K562 (cell line): ENCODE results near the gene KXD1. TPM values are rescaled to one million over a fixed set of nuclear protein-coding genes. Genes with fewer than 3 reads are reported as not detected.
A peak's percentile ranks its signal among the peaks of the same experiment; 100 is the strongest.

Source experiments
- ATAC-seq: fragments of 200-7000 bp; cut with Tn5 transposase; 3 replicates; pipeline ENCODE4 v1.9.1; 2020; ENCODE audit warnings: moderate library complexity
- BruUV-seq: library from RNA; stranded (reverse); fragments of 400-500 nt; replicated peaks from 2 replicates; lab custom pipeline; 2021; lab: Mats Ljungman, UMichigan
- CTCF ChIA-PET: fragments of 300-600 bp; formaldehyde crosslinking; extraction: SDS; loops from one replicate; lab custom pipeline; 2021; ENCODE audit warnings: low intra/inter-chr PET ratio; lab: Yijun Ruan, JAX
- POLR2A ChIA-PET: fragments of 300-600, 350-650 bp; sonication (Branson Sonifier 250); formaldehyde crosslinking; extraction: SDS; loops from one replicate; lab custom pipeline; 2021; ENCODE audit warnings: antibody characterized with exemption, inconsistent platforms; lab: Yijun Ruan, JAX
- DNase-seq, 4 experiments: peaks; one replicate each; pipeline versions ENCODE4 v3.0.0 to v3.0.0-alpha.2; 2011 to 2018; ENCODE audit warnings: low spot score in 3 of 4, mixed read lengths in 3 of 4; ENCODE audit errors: extremely low read depth in 1 of 4
- FAIRE-seq: peaks from 2 replicates; lab custom pipeline; 2011; peaks lifted over from hg19 to GRCh38; lab: Jason Lieb, UNC
- H2AFZ ChIP-seq: 2 replicates; pipeline ENCODE4 v1.6.0; 2011; ENCODE audit warnings: low read depth, low read length, control low read depth, inconsistent platforms
- H3K27ac ChIP-seq: fragments of 200-600 bp; 3 replicates; pipeline ENCODE4 v1.8.0; 2011; ENCODE audit warnings: low read depth, mild to moderate bottlenecking, control low read depth, inconsistent platforms, low read length, moderate library complexity, mixed read lengths; ENCODE audit errors: extremely low read depth
- H3K27me3 ChIP-seq, 2 experiments: fragments of 300-600 bp in 1 of 2; 2 replicates in 1 of 2; 3 replicates in 1 of 2; pipeline versions ENCODE4 v1.6.0 to v1.8.0; 2011; ENCODE audit warnings: inconsistent platforms in 2 of 2, low read length in 2 of 2, mild to moderate bottlenecking in 1 of 2, mixed read lengths in 1 of 2, moderate library complexity in 1 of 2; ENCODE audit not compliant: control insufficient read depth in 2 of 2, insufficient read depth in 2 of 2
- H3K36me3 ChIP-seq: fragments of 300-600 bp; 3 replicates; pipeline ENCODE4 v1.8.0; 2011; ENCODE audit warnings: mild to moderate bottlenecking, low read length, inconsistent platforms; ENCODE audit not compliant: control insufficient read depth, insufficient read depth
- H3K4me1 ChIP-seq, 2 experiments: fragments of 200-600 bp in 1 of 2; replicated peaks in 1 of 2; 2 replicates in 1 of 2; 3 replicates in 1 of 2; pipeline versions ENCODE4 v1.5.1 to v1.8.0; 2011; ENCODE audit warnings: inconsistent platforms in 2 of 2, low read length in 2 of 2, mild to moderate bottlenecking in 1 of 2, mixed read lengths in 1 of 2, moderate library complexity in 1 of 2; ENCODE audit not compliant: control insufficient read depth in 2 of 2, insufficient read depth in 2 of 2
- H3K4me2 ChIP-seq: 2 replicates; pipeline ENCODE4 v1.6.1; 2011; ENCODE audit warnings: low read length, control low read depth, inconsistent platforms, mixed read lengths; ENCODE audit not compliant: insufficient read depth
- H3K4me3 ChIP-seq: fragments of 200-600 bp; sonication (generic), shearing (Covaris generic); 2 replicates; pipeline ENCODE4 v1.5.1; 2016; ENCODE audit warnings: control low read depth, inconsistent platforms
- H3K79me2 ChIP-seq: fragments of 200-600 bp; 3 replicates; pipeline ENCODE4 v1.8.0; 2011; ENCODE audit warnings: low read length, inconsistent platforms; ENCODE audit not compliant: control insufficient read depth, insufficient read depth
- H3K9ac ChIP-seq, 2 experiments: 2 replicates each; pipeline versions ENCODE4 v1.6.0 to v1.6.1; 2011; ENCODE audit warnings: low read depth in 2 of 2, low read length in 2 of 2, control low read depth in 1 of 2, inconsistent platforms in 1 of 2, mild to moderate bottlenecking in 1 of 2, mixed read lengths in 1 of 2; ENCODE audit not compliant: insufficient read depth in 1 of 2
- H3K9me1 ChIP-seq: one replicate; pipeline ENCODE4 v1.6.0; 2011; ENCODE audit warnings: inconsistent platforms, mild to moderate bottlenecking, low read length, moderate library complexity; ENCODE audit not compliant: control insufficient read depth, insufficient read depth
- H3K9me3 ChIP-seq: replicated peaks from 2 replicates; pipeline ENCODE4 v1.5.1; 2011; ENCODE audit warnings: low read depth, low read length, inconsistent platforms; ENCODE audit not compliant: control insufficient read depth, insufficient read depth
- H4K20me1 ChIP-seq: replicated peaks from 2 replicates; pipeline ENCODE4 v1.6.1; 2011; ENCODE audit warnings: low read length, inconsistent platforms, mixed read lengths; ENCODE audit not compliant: control insufficient read depth, insufficient read depth
- EZH2 ChIP-seq: IDR thresholded peaks from 2 replicates; pipeline ENCODE4 v1.6.1; 2012; ENCODE audit warnings: low read depth, mild to moderate bottlenecking, inconsistent platforms, low read length, borderline replicate concordance
- WGBS: fragments of 100-300 bp; shearing (Covaris generic); methylation state at CpG from one replicate; pipeline ENCODE4 v1.1.6; 2016; ENCODE audit warnings: low coverage, mixed read lengths; ENCODE audit not compliant: insufficient coverage; ENCODE audit errors: missing lambda C conversion rate; 5-methylcytosine and 5-hydroxymethylcytosine counted together
- in situ Hi-C: fragments of 300-500 bp; cut with MboI; formaldehyde crosslinking; loops from 4 replicates; pipeline ENCODE4 v1.15.0; 2018; ENCODE audit warnings: inconsistent platforms, mixed read lengths
- intact Hi-C: fragments of 100-400 bp; cut with micrococcal nuclease; formaldehyde crosslinking; loops from 2 replicates; pipeline ENCODE4 v1.14.2; 2022
- polyA plus RNA-seq, 8 experiments: library from polyadenylated mRNA; depleted of rRNA in 4 of 8; stranded (reverse) in 5 of 8; unstranded in 3 of 8; fragments of >200 nt; fragmentation: Nextera tagmentation in 2 of 8; fragmentation: Illumina TruSeq in 1 of 8; extraction: Ambion mirVana in 2 of 8; extraction: Trizol in 1 of 8; gene quantifications; 2 replicates each; pipeline versions ENCODE4 v1.2.1 to v1.2.3, GENCODE V29; 2011 to 2014; ENCODE audit warnings: inconsistent platforms in 1 of 8, missing spikeins in 1 of 8
- total RNA-seq, 7 experiments: library from RNA; depleted of rRNA in 6 of 7; stranded (reverse); fragments of >200 nt in 6 of 7; fragmentation: Illumina TruSeq in 2 of 7; extraction: Trizol in 2 of 7; gene quantifications; 2 replicates each; pipeline versions ENCODE4 v1.2.1 to v1.2.3, GENCODE V29; 2011 to 2021; ENCODE audit warnings: low replicate concordance in 1 of 7
- TF ChIP-seq, protein P1 (sequence below): fragments of 450-650 bp; IDR thresholded peaks from 2 replicates; pipeline ENCODE4 v1.6.1; 2017; ENCODE audit warnings: antibody characterized with exemption, mild to moderate bottlenecking

KXD1 gene
- total and polyA plus RNA-seq, 9 of the 15 experiments (the other 6 are each of a cell fraction or from before 2014, with no cell fraction given): 21.9 to 210 (median 118) TPM

DNA sequence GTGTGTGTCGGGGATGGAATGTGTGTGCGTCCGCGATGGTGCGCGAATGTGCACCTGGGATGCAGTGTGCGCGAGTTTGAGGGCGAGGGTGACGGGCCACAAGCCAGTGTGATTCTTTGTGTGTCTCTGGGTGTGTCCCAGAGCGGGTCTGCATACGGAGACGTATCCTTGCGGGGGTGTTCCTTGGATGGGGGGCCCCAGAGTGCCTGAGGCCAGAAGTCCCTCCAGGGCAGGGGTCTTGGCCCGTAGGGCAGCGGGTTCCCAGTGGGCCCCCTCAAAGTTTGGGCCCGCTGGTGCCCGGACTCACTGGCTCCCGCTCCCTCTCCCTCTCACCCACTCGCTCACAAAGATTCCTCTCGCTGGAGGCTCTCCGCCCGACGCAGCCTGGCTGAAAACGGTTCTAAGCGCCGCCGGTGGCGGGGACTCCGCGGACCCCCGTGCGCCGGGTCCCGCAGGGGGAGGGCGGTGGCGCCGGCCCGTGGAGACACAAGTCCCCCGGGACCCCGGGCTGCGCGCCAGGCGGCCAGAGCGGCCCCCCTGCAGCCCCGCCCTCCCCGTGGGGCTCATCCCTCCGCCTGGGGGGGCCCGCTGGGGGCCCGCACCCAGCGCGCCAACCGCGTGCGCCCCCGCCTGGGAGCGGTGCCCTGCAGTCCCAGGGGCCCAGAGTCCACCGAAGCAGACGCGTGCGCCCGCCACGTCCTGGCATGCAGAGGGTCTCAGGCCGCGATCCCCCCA lies 48.0 kb downstream of the KXD1 start:
- no peaks in the 10 kb centered on the region for H3K9me3 ChIP-seq
- 0 out of 2 replicates have a peak, but pooled peaks have one; percentile 65 for TF ChIP-seq EZH2
- TF ChIP-seq, protein P1, sequence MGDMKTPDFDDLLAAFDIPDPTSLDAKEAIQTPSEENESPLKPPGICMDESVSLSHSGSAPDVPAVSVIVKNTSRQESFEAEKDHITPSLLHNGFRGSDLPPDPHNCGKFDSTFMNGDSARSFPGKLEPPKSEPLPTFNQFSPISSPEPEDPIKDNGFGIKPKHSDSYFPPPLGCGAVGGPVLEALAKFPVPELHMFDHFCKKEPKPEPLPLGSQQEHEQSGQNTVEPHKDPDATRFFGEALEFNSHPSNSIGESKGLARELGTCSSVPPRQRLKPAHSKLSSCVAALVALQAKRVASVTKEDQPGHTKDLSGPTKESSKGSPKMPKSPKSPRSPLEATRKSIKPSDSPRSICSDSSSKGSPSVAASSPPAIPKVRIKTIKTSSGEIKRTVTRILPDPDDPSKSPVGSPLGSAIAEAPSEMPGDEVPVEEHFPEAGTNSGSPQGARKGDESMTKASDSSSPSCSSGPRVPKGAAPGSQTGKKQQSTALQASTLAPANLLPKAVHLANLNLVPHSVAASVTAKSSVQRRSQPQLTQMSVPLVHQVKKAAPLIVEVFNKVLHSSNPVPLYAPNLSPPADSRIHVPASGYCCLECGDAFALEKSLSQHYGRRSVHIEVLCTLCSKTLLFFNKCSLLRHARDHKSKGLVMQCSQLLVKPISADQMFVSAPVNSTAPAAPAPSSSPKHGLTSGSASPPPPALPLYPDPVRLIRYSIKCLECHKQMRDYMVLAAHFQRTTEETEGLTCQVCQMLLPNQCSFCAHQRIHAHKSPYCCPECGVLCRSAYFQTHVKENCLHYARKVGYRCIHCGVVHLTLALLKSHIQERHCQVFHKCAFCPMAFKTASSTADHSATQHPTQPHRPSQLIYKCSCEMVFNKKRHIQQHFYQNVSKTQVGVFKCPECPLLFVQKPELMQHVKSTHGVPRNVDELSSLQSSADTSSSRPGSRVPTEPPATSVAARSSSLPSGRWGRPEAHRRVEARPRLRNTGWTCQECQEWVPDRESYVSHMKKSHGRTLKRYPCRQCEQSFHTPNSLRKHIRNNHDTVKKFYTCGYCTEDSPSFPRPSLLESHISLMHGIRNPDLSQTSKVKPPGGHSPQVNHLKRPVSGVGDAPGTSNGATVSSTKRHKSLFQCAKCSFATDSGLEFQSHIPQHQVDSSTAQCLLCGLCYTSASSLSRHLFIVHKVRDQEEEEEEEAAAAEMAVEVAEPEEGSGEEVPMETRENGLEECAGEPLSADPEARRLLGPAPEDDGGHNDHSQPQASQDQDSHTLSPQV: no peak
- no peak overlapping the region for H2AFZ ChIP-seq
- H3K27ac ChIP-seq: no peak overlapping the region
- no peaks in the 10 kb centered on the region for H3K9me1 ChIP-seq
- no peaks in the 10 kb centered on the region for H3K79me2 ChIP-seq
- H3K36me3 ChIP-seq: no peaks in the 10 kb centered on the region
- H3K9ac ChIP-seq: no peak overlapping the region; a peak in 1 of 4 replicates
- peaks cover 22% of the 10 kb centered on the region for H4K20me1 ChIP-seq
- intact Hi-C loops (no loop called here), in situ Hi-C loops (no loop called here)
- DNase-seq (peak in 2 of 4 experiments; percentile 48 to 54), FAIRE-seq (no peak), ATAC-seq (no peak)
- H3K4me2 ChIP-seq: no peak overlapping the region
- peaks cover 32 to 57% of the 10 kb centered on the region in 2 experiments for H3K27me3 ChIP-seq
- ChIA-PET POLR2A (no interaction called here), CTCF (no interaction called here)
- no TSS peak for BruUV-seq
- H3K4me1 ChIP-seq: peaks cover 0 to 49% of the 10 kb centered on the region in 2 experiments; a peak in 2 of 5 replicates
- H3K4me3 ChIP-seq: no peak overlapping the region
- 14% methylated on average over 19 of the region's 65 CpGs for WGBS
